CD4-positive, alpha-beta T cell treated with Interferon alpha-2 for 1 hour (primary cell): ENCODE measurements around the gene TRIM38.

Source experiments
- DNase-seq, 2 donors: peaks; one replicate each; pipeline ENCODE4 v3.0.0-alpha.2; 2020 to 2022

The TRIM38 gene

GRCh38 chr6:26028746-26029569 is 66.4 kb downstream of the TRIM38 start:
- no peak for DNase-seq

GRCh38 chr6:26029570-26029856 is 66.9 kb downstream of the TRIM38 start:
- no peak for DNase-seq

- no peak for DNase-seq
Measured at GRCh38 chr6:26029857-26030653, 67.5 kb downstream of the TRIM38 start.

- DNase-seq: no peak
Measured at GRCh38 chr6:26030716-26031115, 68.1 kb downstream of the TRIM38 start.

GRCh38 chr6:26031151-26031594 is 68.6 kb downstream of the TRIM38 start:
- no peak for DNase-seq

GRCh38 chr6:26031595-26032339 is 69.2 kb downstream of the TRIM38 start:
- DNase-seq: peak; percentile 91 to 95

GRCh38 chr6:26032340-26033084 is 69.9 kb downstream of the TRIM38 start:
- no peak for DNase-seq

- peak; percentile 70 to 92 for DNase-seq
Measured at GRCh38 chr6:26033085-26033940, 70.7 kb downstream of the TRIM38 start.

- DNase-seq: no peak
Measured at GRCh38 chr6:26033941-26034354, 71.3 kb downstream of the TRIM38 start.

GRCh38 chr6:26034905-26035304 is 72.3 kb downstream of the TRIM38 start:
- no peak for DNase-seq
